Heart right ventricle (tissue), 16 donors: Measurements from ENCODE around the gene NOTUM. TPM values are rescaled to one million over a fixed set of nuclear protein-coding genes. Genes with fewer than 3 reads are reported as not detected.

ENCODE experiments used
- ATAC-seq, 8 donors: fragments of 200-7000 bp; cut with Tn5 transposase; one replicate each; pipeline ENCODE4 v1.9.1; 2020; ENCODE audit warnings: mild to moderate bottlenecking in 8 of 8, moderate library complexity in 8 of 8, moderate number of reproducible peaks in 1 of 8
- DNase-seq, 2 donors: peaks; one replicate each; pipeline ENCODE4 v3.0.0-alpha.2; 2020
- H3K27ac ChIP-seq, 10 donors: fragments of 200-600 bp; sonication (generic) in 2 of 10; one replicate each; pipeline versions ENCODE4 v1.5.0 to v1.8.0; 2020 to 2022; ENCODE audit warnings: mild to moderate bottlenecking in 3 of 10
- H3K27me3 ChIP-seq, 7 donors: fragments of 200-600 bp; one replicate each; pipeline ENCODE4 v1.8.0; 2021 to 2022; ENCODE audit warnings: mild to moderate bottlenecking in 2 of 7
- H3K36me3 ChIP-seq, 9 donors: fragments of 200-600 bp; sonication (generic) in 1 of 9; one replicate each; pipeline versions ENCODE4 v1.5.0 to v1.8.0; 2020 to 2022; ENCODE audit warnings: mild to moderate bottlenecking in 2 of 9
- H3K4me1 ChIP-seq, 9 donors: fragments of 200-600 bp; sonication (generic) in 1 of 9; one replicate each; pipeline versions ENCODE4 v1.5.0 to v1.8.0; 2020 to 2022; ENCODE audit warnings: mild to moderate bottlenecking in 4 of 9
- H3K4me3 ChIP-seq, 10 donors: fragments of 200-600 bp; sonication (generic) in 2 of 10; one replicate each; pipeline versions ENCODE4 v1.5.0 to v1.8.0; 2020 to 2022; ENCODE audit warnings: mild to moderate bottlenecking in 7 of 10, moderate library complexity in 2 of 10
- H3K9me3 ChIP-seq, 11 donors: fragments of 200-600 bp in 10 of 11; sonication (generic) in 2 of 11; one replicate each; pipeline versions ENCODE4 v1.5.0 to v1.8.0; 2013 to 2022; ENCODE audit warnings: mild to moderate bottlenecking in 2 of 11, control low read depth in 1 of 11, moderate library complexity in 1 of 11
- WGBS, 2 donors: extraction: QIAGEN DNeasy Blood & Tissue Kit; methylation state at CpG; one replicate each; pipeline ENCODE4 v1.1.7; 2013; ENCODE audit warnings: inconsistent platforms in 1 of 2; 5-methylcytosine and 5-hydroxymethylcytosine counted together
- intact Hi-C, 10 donors: fragments of 100-400 bp; cut with DNase I; formaldehyde crosslinking; loops; one replicate each; pipeline versions ENCODE4 v1.11.1 to v1.14.2; 2022
- polyA plus RNA-seq, 2 donors: library from polyadenylated mRNA; stranded (reverse); fragments of 200-250 nt; gene quantifications; one replicate each; pipeline ENCODE4 v1.2.3, GENCODE V29; 2013
- total RNA-seq, 10 donors: library from RNA; stranded (reverse); fragmentation: NEBNext Ultra II Directional in 3 of 10; extraction: Animal tissue kit (Norgen Biotek cat#: 25700) in 3 of 10; gene quantifications; one replicate each; pipeline versions ENCODE4 v1.2.1 to v1.2.4, GENCODE V29; 2021 to 2023
- TF ChIP-seq, protein P1 (sequence below), 9 donors: fragments of 200-600 bp; sonication (generic) in 2 of 9; IDR thresholded peaks; one replicate each; pipeline versions ENCODE4 v1.5.0 to v1.8.0; 2021 to 2022; ENCODE audit warnings: antibody characterized with exemption in 9 of 9, mild to moderate bottlenecking in 5 of 9, moderate library complexity in 1 of 9
- donor health status: Arrhythmogenic right ventricular cardiomyopathy.
- donor health status: ischemic (EF 13 %, LVEDD 7.1; RV severe dilation, severe dysfunction).
- donor health status: healthy with polysubstance abuse.
- donor health status: DM: no; HTN: yes; CAD: no.
- donor health status: DM: no; HTN: no; CAD: no.
- donor health status: ischemic (EF 25% LVEDD 6.9; RV normal size, moderate dysfunction).
- donor health status: ischemic (EF 25% LVEDD 5.7; RV mildly dilated, moderate dysfunction).
- donor health status: healthy.
- donor health status: DM: yes; HTN: yes; CAD: no.
- donor health status: Ischemic cardiomyopathy.
- donor health status: ischemic (EF 35%, LVEDD 5.7; RV mildly dilated, moderate dysfunction).
- donor health status: nonischemic (EF 11% LVEDD 7.7; RV severe dilation, severe dysfunction).
- donor health status: DM: yes; HTN: yes; CAD: no.
- donor health status: PGD.
- donor health status: ischemic (EF 29% LVEDD 5.4; RV normal size, mild dysfunction).
- donor health status: nonischemic (EF 23%, LVEDD 6.1; RV moderate dilation, normal function).

The NOTUM gene
- total and polyA plus RNA-seq, 12 donors = 0.22 to 1.5 (median 0.65) TPM; not detected in 5

DNA sequence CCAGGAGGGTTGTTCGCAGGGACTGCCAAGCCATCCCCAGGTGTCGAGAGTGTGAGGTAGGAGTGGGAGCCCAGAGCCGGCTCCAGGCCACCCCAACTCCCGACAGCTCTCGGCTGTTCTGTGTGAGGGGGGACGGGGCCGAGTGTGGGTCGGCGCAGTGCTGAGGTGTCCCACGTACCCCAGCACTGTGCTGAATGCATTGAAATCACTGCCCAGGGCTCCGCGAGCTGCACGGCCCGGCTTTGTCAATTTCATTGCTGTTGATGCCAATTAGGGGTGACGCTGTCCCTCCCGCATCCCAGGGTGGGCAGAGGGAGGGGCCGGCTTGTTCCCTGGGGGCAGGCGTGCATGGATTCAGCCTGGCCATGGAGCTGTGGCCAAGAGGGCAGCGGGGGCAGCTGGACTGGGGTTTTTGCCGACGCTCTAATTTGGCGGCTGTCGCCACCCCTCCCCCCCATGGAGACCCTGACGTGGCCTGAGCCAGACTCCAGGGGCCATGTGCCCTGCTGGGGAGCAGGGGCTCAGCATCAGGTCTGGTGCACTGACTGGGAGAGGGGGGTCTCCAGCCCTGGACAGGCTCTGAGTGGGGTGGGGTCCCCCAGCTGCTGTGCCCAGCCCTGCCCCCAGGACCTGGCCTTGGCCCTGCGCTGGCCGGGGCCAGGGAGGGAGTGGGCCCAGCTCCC is 47.4 kb upstream of the NOTUM start:
- H3K9me3 ChIP-seq = no peaks in the 10 kb centered on the region
- peaks cover 18 to 59% (median 38%) of the 10 kb centered on the region in 9 donors for H3K4me1 ChIP-seq
- TF ChIP-seq, protein P1, sequence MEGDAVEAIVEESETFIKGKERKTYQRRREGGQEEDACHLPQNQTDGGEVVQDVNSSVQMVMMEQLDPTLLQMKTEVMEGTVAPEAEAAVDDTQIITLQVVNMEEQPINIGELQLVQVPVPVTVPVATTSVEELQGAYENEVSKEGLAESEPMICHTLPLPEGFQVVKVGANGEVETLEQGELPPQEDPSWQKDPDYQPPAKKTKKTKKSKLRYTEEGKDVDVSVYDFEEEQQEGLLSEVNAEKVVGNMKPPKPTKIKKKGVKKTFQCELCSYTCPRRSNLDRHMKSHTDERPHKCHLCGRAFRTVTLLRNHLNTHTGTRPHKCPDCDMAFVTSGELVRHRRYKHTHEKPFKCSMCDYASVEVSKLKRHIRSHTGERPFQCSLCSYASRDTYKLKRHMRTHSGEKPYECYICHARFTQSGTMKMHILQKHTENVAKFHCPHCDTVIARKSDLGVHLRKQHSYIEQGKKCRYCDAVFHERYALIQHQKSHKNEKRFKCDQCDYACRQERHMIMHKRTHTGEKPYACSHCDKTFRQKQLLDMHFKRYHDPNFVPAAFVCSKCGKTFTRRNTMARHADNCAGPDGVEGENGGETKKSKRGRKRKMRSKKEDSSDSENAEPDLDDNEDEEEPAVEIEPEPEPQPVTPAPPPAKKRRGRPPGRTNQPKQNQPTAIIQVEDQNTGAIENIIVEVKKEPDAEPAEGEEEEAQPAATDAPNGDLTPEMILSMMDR (IDR thresholded peaks at IDR 0.05) = no peak
- intact Hi-C loops = loop anchor here in 1 of 10 donors (5.0 kb wide), 1 partner anchor 41 kb away; no protein-coding TSS in a partner anchor
- no peak overlapping the region for H3K27ac ChIP-seq
- no peaks in the 10 kb centered on the region for H3K27me3 ChIP-seq
- no peak overlapping the region for H3K4me3 ChIP-seq
- ATAC-seq (no peak), DNase-seq (no peak)
- peaks cover 0 to 16% (median 0%) of the 10 kb centered on the region in 9 donors for H3K36me3 ChIP-seq
- 85 to 86% methylated on average over 26 of the region's 26 CpGs for WGBS, 2 donors

DNA sequence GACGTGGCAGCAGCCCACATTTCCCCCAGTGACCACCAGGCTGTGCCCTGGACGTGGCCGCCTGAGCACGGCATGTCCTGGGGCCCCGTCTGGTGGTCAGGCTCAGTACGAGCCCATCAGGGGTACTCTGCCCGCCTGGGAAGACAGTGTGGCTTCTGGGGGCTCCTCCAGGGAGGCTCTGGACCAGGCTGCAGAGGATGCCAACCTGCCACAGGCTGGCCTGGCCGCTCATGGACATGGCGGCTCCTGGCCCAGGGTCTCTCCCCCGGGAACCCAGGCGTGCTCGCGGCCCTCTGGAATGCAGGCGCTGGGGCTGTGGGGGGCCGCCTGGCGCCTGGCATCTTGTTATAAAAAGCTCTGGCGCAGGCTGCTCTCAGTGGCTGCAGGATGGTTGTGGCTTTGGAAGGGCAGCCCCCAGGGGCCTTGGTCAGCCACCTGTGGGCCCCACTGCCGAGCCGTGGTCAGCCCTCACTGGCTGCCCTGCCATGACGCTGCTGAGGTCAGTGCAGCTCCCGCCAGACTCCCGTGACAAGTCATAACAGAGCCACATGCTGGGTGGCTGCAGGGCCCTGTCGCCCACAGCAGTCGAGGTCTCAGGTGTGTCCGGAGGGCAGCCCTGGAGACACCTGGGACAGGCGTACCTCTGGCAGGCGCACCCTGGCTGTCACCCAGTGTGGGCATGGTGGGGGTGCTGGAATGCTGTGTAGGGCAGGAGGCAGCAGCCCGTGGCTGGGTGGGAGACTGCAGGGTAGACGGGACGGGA is 46.7 kb upstream of the NOTUM start:
- TF ChIP-seq, protein P1 (IDR thresholded peaks at IDR 0.05) = peak in 1 of 9 donors; percentile 15
- ATAC-seq (peak in 2 of 8 donors; percentile 1 to 3), DNase-seq (no peak)
- peaks cover 12 to 59% (median 36%) of the 10 kb centered on the region in 9 donors for H3K4me1 ChIP-seq
- WGBS, 2 donors = 79 to 83% methylated on average over 30 of the region's 30 CpGs
- no peaks in the 10 kb centered on the region for H3K27me3 ChIP-seq
- no peaks in the 10 kb centered on the region for H3K9me3 ChIP-seq
- H3K36me3 ChIP-seq = peaks cover 0 to 14% (median 0%) of the 10 kb centered on the region in 9 donors
- H3K27ac ChIP-seq = no peak overlapping the region
- no peak overlapping the region for H3K4me3 ChIP-seq
- intact Hi-C loops = loop anchor here in 1 of 10 donors (5.0 kb wide), 1 partner anchor 40 kb away; no protein-coding TSS in a partner anchor

DNA sequence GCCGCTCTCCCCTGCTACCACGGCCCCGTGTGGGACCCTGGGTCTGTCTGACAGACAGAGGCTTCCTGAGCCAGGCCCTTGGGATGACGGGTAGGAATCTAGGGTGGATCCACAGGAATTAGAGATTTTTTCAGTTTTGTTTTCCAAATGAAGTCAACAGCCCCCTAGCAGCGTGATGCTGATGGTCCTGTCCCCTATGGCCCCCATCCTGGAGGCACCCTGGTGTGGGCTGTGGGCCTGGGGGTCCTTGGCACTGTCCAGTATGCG is 46.2 kb upstream of the NOTUM start:
- DNase-seq = no peak
- H3K4me3 ChIP-seq = no peak overlapping the region
- no peak for ATAC-seq
- peaks cover 0 to 9% (median 0%) of the 10 kb centered on the region in 9 donors for H3K36me3 ChIP-seq
- TF ChIP-seq, protein P1 (IDR thresholded peaks at IDR 0.05) = no peak
- H3K9me3 ChIP-seq = no peaks in the 10 kb centered on the region
- intact Hi-C loops = loop anchor here in 1 of 10 donors (5.0 kb wide), 1 partner anchor 40 kb away; no protein-coding TSS in a partner anchor
- H3K27ac ChIP-seq = peak overlapping the region in 1 of 10 donors; percentile 9
- H3K4me1 ChIP-seq = peaks cover 10 to 56% (median 33%) of the 10 kb centered on the region in 9 donors
- WGBS, 2 donors = 81 to 85% methylated on average over 6 of the region's 6 CpGs
- no peaks in the 10 kb centered on the region for H3K27me3 ChIP-seq

DNA sequence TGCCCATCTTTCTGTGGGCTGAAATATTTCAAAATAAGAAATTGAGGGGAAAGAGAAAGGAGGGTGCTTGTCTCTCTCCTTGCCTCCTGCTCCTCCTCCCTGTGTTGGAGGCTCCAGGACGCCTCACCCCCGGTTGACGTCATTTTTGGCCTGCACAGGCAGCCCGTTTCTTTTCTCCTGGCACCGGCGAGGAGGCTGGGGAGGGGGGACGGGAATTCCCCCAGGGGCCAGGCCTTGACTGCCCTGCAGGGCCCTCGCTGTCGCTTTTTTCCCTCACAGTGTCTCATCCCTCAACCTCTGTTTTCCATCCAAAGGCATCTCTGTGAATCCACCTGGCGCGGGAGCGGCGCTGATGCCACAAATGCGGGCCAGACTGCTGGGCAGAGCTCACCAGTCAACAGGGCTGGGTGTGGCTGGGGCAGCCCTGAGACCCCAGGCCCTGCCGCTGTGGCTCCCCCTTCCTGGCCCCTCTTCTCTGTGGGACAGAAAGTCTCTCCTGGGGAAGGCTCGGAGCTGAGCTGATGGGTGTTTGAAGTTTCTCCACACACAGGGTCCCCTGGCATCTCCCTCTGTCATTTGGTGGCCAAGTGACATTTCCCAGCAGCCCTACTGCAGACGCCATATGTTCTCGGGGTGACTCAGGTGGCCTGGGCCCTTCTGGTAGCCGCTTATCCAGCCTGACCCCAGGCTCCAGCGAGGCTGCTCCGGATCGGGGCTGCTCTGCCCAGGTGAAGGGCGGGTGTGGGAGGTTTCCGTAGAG is 45.7 kb upstream of the NOTUM start:
- Histone ChIP-seq H3K4me3 (no peak overlapping the region), H3K27ac (peak overlapping the region in 3 of 10 donors; percentile 30 to 40 (median 39)), H3K9me3 (no peaks in the 10 kb centered on the region), H3K36me3 (peaks cover 0 to 5% (median 0%) of the 10 kb centered on the region in 9 donors), H3K4me1 (peaks cover 10 to 56% (median 33%) of the 10 kb centered on the region in 9 donors), H3K27me3 (no peaks in the 10 kb centered on the region)
- ATAC-seq (peak in 7 of 8 donors; percentile 5 to 72 (median 33)), DNase-seq (peak in 1 of 2 donors; percentile 50)
- intact Hi-C loops = loop anchor here in 1 of 10 donors (5.0 kb wide), 1 partner anchor 39 kb away; no protein-coding TSS in a partner anchor
- 57 to 64% methylated on average over 23 to 24 of the region's 24 CpGs for WGBS, 2 donors
- TF ChIP-seq, protein P1 (IDR thresholded peaks at IDR 0.05) = no peak
